DMS114 treated with DMSO at 0.1 percent for 48 hours (cell line): Measurements from ENCODE around the gene ARL9.

Source experiments
- DNase-seq: peaks from one replicate; lab custom pipeline; 2025; ENCODE audit not compliant: unreplicated experiment; lab: John Stamatoyannopoulos, UW

ARL9 gene

DNA sequence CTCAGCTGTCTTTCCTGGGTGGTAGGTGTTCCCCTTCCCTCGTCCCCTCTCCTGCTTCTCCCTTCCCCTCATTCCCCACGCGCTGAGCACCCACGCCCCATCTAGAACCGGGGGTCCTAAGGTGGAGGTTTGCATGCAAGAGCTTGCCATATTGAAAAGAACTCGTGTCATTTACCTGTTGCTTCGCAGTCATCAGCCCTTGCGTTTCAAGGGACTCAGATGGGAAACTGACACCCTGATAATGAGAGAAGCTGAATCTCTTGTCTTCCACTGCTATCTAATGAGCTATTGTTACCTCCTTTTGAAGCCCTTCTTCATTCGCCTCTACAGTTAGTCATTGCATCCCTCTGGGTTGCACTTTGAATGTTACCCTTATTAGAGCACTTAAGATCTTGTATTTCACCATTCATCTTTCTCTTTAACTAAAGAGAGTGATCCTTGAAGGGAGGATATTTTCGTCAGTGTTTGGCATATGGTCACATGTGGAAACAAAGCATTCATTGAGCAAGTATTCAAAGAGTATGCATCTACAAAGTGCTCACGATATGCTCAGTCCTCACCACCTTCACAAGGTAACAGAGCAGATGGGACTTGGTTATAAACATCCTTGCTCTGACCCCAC is 25.7 kb downstream of the ARL9 start:
- DNase-seq = no peak

DNA sequence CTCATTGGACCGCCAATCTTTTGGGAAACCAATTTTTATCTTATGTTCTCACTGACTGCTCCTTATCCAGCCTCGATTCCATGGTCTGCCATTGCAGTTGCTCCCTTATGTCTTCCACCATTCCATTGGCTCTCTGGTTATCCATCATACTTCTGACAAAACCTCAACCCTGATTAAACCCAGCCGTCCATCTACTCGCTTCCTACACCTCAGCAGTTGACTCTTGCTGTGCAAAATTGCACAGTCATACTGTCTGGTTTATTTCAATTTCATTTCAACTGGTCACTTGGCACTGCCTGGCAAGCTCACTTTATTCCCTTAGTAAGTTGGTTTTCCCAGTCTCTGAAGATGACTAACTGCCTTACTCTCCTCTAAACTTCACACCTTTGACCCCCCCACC is 26.2 kb downstream of the ARL9 start:
- no peak for DNase-seq

DNA sequence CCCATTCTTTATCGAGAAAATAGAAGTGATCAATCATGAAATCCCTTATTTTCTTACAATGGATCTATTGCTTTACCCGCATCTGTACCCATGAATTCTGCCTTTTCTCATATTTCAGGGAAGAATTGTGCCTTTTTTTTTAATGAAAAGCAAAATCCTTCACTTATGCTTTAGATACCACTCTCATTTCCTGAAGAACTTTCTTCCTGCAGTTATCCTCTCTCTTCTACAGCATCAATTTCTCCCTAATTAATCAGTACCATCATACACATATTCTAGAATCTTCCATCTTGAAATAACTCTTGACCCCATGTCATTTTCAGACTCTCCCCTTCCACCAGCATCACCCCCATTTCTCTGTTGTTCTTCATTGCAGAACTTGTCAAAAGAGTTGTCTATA is 26.6 kb downstream of the ARL9 start:
- no peak for DNase-seq

DNA sequence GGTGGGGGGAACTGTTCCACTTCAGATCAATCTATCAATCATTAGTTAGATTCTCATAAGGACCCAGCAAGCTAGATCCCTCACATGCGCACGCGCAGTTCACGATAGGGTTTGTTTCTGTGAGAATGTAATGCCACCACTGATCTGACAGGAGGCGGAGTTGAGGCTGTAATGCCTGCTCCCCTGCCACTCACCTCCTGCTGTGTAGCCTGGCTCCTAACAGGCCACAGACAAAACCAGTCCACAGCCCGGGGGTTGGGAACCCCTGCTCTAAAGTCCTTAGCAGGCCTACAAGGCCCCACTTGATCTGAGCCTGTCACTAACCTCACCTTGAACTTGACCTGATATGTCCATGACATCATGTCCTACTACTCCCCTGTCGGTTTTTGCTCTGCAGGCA is 30.3 kb downstream of the ARL9 start:
- DNase-seq = no peak

DNA sequence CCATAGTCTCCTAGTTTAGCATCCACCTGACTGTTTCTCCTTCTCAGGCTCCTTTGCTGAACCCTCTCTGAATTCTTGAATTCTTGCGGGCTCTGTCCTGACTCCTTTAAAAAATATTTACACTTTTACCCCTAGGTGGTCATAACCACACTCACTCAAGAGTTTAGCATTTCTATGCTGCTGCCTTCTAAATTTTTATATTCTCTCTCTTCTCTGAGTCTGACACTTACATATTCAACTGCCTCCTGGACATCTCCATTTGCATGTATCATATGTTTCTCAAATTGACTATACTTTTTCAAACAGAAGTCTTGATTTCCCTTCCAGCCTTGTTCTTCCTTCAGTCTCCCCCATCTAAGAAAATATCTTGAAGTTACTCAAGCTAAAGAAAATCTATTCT is 31.6 kb downstream of the ARL9 start:
- DNase-seq = no peak

DNA sequence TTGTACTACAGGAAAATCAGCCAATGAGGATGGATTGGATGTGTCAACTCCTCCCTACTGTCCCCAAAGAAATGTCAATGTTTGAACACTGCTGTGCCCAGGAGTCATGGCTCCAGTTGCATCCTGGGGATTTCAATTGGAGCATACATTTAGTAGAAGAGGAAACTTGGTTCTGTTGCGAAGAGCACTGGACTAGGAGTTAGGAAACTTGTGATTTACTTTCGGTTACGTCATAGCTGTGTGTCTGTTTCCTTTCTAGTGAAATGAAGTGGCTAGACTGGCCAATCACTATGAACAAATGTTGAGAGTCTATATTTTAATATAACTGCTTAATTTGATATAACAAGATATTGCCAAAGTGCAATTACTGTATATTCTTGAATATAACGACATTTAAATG is 35.2 kb downstream of the ARL9 start:
- no peak for DNase-seq

DNA sequence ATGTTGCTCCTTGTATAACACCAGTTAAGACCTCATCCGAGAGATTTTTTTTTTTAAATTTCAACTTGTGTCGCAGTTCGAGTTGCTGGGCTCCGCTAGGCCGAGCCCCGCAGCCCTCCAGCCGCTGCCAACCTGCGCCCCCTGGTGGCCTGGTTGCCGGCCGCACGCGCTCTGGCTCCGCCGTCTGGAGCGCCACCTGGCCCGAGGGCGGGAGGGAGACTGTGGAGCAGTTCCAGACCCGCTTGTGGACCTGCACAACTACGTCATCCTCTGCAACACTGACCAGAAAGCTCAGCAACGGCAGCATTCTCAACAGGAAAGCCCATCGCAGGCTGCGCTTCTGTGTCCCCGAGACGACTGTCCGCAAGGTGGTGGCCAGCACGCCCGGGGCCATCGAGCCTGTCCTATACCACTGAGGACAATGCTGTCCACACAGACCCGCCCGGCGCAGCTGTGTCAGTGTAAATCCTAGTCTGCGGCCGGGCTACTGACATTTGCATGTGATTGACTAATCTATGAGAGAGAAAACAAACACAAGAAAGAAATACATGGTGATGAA is 39.1 kb downstream of the ARL9 start:
- DNase-seq = peak; percentile 51

DNA sequence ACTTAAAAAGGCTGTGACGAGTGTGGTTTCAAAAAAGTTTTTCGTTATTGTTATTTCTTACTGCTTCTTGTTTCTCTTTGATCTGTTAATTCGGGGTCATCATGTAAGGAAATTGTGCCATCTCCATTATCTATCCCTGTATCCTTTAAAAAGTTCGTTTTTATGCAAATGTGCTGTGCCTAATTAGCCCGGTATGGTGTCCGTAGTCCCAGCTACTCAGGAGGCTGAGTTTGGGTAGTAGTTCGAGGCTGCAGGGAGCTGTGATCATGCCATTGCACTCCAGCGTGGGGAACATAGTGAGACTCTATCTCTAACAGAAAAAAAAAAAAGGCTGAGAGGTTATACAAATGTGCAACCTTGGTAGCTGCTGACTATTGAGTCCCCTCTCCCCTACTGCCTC is 45.1 kb downstream of the ARL9 start:
- DNase-seq = no peak

DNA sequence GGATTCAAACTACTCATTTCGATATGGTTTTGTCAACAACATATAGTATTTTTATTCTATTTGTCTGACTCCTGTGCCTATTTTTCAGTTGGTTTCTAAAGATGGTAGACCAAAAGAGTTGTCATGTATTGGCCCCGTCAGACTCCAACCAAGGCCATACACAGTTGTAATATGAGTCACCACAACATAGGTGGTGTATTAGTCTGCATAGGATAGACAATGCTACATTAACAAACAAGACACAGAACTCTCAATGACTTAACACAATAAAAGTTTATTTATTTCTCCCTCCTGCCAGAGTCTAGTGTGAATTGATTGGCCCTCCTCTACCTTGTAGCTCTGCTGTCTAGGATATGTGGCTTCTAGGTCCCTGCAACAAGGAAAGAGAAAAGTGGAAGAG is 45.9 kb downstream of the ARL9 start:
- no peak for DNase-seq

DNA sequence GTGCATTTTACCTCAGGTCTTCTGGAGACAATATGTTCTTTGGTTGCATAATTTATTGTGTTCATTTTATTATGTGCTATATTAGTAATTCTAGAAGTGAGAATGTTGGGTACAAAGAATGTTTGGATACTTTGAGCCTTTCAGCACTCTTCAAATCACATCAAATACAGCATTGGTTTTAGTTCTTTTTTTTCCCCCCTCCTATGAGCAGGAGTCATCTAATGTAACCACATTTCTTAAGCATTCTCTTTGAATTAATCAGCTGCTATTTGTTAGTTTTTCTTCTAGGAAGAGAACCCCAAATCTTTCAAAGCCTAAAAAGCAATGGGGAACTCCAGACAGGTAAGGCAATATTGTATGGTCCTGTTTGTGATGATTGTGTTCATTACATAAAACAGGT is 46.7 kb downstream of the ARL9 start:
- no peak for DNase-seq

DNA sequence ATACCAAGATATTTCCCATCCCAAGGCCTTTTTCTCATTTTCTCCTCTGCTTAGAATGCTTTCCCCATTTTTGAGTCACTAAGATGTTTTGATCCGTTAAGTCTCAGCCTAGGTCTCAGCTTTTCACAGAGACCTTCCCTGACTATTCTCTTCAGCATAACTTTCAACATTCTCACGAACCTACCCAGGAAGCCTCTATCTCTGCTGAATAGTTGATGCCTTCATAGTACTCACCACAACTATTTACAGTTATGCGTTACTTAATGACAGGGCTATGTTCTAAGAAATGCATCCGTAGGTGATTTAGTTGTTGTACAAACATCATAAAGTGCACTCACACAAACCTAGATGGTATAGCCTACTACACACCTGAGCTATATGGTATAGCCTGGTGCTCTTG is 64.5 kb downstream of the ARL9 start:
- DNase-seq = no peak
